NCI-H1105 treated with DMSO at 0.1 percent for 48 hours (cell line): Measurements from ENCODE around the gene UROS.

Experiments used
- DNase-seq: peaks from one replicate; lab custom pipeline; 2025; lab: John Stamatoyannopoulos, UW

UROS gene

DNA sequence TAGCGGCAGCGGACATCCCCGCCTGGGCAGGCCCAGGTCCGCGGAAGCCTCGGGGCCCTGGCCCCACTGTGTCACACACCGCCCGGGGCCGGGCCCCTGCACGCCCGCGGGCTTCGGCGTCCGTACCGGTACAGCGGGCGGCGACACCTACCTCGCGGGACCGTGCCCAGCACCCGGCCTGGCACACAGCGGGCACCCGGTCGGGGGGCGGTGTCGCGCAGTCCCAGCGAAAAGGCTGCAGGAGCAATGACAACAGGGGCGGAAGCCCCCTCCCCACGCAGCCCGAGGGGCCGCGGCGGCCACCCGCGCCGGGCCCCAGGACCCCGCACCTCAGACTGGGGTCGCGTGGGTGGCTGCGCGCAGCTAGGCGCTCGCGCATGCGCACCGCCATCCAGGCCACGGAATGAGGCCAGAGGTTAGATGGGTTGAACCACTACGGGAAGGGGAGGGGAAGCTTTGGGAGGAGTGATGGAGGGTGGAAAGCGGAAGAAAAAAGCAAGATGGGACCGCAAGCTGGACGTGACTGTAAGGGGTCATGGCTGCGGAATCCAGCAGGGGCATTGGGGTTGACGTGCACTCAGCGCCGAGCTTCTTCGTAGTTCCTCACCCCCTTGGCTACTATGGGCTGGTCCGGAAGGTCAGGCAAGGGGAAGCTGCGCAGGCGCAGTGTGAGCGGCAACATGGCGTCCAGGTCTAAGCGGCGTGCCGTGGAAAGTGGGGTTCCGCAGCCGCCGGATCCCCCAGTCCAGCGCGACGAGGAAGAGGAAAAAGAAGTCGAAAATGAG is at the start of gene UROS, which contains the start of gene BCCIP:
TSS of gene UROS (minus strand) at position 381 of the 785 bp plus-strand sequence. CDS start 6,759 bp downstream, outside the sequence.
TSS of gene BCCIP (plus strand) at position 669 of the 785 bp plus-strand sequence. CDS start at position 681, 12 bp downstream.
- peak; percentile 72 for DNase-seq

DNA sequence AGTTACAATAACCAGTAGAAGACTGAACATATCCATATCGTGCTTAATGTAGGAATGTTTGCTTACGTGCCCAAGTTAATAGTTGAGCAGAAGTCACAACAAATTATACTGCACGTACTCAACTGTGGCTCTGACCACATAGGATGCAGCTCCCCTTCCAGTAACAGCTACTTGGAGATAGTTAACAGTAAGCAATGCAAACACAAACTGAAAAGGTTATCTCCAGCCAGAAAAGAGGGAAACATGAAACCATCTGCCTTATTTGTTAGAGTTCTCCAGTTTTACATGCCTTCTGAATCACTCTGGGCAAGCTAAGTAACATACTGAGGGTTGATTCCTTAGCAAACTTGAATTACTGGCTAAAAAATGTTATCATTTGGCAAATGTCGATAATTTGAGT is 48.3 kb upstream of the UROS start:
- DNase-seq, result no peak

DNA sequence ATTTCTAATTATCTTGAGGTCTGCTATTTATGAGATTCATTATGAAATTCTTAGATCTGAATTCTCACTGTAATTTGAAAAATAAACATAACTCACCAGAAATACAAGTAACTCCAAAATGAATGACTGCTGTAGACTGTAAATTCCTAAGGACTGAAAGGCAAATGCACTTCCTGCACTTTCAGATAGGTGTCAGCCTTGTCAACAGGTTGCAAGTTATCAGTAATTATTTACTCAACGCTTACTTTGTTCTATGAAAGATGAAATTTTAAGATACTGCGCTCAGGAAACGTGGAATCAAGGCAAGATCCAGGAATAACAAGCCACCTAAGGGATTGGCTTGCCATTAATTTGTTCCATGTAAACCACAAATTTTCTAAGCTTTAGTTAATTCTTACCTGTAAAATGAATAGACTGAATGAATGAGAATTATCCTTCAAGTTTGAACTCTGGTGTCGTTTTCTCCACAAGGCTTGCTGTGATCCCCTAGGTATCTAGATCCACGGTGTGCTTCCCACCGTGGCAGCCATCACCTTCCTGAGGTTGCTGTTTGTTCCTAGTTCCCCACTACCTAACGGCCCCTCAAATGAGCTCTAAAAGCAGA is 45.4 kb upstream of the UROS start:
- DNase-seq, result no peak

DNA sequence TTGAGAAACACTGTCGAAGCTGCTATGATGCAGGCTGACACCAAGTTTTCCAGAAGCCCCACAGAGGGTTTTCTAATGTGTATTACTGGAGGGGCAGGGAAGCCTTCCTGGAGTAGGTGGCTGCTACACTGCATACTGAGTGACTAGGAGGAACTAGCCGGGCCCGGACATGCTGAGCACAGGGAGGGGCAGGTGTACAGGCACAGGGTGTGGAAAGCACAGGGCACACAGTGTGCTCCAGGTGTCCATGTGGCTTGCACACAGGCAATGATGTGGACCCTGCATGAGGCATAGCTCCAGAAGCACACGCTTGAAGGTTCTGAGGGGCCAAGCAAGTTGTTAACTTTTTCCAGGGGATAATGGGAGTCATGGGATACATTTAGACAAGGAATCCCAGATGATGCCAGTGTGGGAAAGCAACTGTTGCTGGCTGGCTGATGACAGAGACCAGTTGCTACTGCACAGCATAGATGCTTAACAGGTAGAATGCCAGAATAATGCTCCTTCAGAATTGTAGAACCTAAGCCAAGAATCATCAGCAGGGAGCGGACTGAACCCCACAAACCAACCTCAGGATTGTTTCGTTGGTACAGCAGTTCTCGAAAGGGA is 43.5 kb upstream of the UROS start:
- DNase-seq, result no peak

DNA sequence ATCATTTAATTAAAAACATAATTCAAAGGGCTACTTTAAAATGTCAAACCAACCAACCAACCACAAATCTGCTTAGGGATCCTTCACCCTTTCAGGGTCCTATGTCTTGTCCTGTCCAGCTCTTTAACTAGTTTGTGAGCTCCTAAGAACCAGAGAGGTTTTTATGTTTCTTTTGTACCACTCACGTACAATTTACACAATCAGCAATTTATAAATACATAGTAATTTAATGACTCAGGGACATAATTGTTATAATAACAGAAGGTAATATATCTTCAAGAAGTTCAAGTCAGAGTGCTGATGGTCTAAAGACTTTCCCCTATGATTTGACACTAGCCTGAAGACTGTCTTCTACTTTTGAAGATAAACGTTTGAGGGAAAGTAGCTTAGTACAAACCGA is 42.1 kb upstream of the UROS start:
- DNase-seq, result no peak

DNA sequence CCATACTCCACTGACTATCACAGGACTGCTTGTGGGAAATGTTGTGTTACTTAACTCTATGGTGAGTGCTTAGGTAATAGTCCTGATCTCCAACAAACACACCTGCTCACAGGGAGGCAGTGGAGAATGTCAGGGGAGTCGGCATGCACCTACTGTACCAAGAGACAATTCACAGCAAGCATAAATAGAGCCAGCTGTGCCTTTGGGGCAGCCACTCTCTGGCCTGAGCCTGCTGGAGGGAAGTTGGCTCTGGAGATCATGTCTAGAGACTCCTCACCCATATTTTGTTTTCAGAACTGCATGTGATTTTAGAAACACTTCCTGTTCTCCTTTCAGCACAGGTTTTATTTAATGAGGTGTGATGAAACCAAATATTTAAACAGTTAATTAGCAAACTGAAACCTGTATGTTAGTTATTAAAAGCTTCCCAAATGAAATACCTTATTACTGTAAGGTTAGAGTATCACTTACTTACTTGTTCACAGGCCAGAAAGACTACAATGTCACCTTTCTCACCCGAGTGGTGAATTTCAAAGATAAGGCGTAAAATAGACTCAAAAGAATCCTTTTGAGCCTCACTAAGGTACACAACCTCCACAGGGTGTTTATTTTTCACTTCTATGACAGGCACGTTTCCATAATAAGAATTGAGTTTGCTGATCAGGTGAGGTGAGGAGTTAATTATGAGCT is 36.2 kb upstream of the UROS start:
- DNase-seq, result no peak

DNA sequence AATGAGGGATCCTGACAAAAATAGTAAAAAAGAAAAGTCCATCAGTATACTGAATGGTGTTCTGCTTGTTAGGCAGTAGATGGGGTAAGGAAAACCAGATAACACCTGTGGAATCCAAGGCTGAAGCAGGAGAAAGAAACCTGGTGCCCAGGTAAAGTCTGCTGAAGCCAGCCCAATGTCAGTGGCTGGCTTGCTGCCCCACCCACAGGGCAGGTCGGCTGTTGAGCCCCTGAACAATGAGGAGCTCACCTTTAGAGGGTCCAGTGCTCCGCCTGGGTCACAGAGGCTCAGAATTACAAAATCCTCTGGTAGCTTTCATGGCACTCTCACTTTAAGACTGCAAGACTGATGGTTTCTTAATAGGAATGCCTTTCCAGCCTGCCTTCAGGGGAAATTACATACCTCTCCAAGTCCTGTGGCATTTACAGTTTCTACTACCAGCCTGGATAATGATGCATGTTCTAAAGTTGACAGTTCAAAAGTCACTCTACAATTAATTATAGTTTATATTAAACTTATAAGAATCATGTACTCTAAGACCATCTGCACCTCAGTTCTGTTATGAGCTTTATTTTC is 34.2 kb upstream of the UROS start:
- no peak for DNase-seq

DNA sequence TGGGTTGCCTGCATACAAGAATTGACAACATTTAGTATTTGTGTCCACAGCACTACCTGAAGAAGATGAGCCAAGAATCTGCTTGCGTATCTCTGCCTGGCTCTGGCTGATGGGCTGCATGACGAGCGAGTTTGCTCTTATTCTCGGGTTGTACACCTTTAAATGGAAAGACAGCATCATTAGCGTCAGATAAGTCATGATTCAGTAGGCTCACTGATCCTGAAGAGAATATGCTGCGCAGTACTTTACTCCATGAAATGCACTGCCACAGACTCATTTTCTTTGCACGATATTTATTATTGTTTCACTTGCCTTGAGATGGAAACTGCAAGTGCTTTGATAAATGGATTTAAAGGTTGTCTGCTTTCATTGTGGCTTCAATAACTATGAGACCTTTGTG is 29.4 kb upstream of the UROS start:
- DNase-seq, result no peak

DNA sequence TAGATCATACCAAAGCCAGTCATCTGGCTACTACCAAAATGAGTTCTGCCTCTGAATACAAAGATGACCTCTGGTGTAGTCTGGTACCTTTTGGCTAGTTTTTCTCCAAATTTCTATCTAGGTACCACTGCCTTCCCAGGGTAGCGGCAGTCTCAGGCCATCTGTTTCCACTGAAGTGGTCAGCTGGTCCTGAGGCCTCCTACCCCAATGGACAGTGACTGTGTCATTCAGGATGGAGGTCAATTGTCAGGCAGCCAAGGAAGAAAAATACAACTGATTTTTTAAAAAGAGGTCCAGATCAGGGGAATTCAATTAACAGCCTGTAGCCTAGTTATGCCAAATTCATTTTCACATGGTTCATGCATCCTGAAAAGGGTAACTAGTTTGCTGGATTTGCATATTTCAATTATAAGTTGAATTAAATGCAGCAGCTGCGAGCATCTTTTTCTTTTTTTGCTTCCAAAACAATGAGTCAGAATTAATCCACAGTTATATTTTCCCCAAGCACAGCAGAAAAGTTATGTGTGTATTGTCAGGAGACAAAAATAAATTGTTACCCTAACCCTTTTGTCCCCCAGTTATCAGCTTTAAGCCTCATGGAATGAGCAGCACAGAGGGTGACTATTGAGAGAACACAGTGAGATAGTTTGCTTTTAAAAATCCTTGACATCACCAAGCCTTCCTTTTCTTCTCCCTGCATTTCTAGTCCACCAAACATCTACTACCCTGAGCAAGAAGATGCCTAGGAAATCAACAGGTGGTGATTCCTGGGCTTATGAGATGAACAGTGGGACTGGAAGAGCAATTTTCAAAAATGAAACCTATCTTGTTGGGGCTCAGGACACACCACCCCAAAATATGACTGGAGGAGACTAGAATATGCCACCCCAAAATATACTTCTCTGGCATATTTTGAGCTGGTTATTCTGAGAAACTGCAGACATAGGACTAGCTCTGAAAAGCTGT is 28.0 kb upstream of the UROS start:
- no peak for DNase-seq

DNA sequence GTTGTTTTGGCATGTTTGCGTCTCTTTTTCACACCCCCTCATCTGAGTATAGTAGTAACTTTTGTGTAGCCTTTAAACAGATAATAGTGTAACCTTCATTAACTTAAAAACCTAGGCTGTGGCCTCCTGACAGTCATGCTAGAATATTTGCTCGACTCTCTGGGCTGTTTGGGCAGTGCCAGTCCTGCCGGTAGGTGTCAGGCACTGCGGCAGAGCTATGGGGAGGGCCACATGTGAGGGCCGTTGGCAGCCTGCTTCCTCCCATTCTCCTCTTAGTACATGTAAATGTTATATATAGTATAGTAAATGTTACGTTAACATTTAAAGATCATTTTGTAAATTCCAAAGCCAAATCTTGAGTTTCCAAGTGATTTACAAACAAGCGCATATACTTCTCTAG is 26.4 kb upstream of the UROS start:
- no peak for DNase-seq

DNA sequence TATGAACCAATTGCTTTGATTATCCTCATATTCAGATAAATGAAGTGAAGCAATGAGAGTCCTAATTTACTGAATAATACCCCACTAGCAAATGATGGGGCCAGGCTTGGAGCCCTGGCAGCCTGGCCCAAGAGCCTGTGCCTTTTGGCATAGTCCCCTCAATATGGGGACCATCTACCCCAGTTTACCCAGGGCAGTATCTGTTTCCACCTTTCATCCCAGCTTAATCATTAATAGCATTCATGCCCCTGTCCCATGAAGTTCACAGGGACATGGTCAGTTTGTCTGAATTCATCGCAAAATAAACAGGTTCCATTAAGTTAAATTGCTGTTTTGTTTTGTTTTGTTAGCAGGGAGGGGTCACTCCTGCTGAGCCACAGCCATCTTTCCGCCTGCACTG is 25.8 kb upstream of the UROS start:
- no peak for DNase-seq

DNA sequence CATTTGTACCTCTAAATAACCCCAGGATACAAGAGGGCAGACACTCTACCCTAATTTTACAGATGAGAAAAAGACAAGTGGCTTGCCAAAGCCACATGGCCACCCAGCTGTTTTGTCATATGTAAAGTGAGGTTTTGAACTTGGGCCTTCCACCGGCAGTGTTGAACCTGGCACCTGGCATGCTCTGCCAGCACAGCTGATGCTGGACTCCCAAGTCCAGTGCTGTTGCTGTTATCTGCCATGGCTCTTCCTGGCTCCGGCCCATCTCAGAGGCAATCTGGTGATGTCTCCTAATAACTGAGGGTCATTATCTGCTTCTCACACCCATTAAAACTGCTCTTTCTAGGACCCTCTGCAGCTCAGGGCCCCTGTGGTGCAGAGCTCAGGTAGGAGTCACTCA is 25.3 kb upstream of the UROS start:
- no peak for DNase-seq

DNA sequence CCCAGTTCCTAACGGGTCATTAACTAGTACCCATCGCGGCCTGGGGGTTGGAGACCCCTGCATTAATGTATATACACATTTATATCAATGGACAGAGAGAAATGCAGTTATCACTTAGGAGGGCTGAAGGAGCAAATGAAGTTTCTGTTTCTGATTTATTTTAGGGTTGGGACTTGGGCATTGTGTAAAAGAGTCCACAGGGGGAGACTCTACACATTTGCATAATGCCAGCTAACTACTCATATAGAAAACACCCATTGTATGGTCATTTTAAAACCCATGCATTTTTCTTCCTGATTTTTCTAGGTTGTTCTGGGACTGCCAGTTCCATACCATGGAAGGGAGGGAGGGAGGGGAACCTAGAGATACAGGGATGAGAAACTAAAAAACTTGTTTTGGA is 23.8 kb upstream of the UROS start:
- DNase-seq, result no peak

DNA sequence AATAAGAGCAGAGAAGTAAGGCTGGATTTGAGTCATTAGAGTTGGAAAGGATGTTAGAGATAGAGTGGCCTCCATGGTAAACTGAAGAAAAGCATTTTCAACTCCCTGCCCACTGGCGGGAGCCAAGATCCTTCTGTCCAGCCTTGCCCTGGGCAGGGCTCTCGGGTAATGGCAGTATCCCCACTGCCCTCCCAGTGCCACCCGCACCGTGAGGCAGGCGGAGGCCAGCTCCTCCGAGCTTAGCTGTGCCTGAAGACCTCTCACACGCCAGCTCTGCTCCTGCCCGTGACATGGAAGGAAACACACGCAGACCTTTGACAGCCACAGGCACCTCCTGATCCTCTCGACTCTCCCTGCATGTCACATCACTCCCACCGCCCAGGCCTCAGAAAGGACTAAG is 22.6 kb upstream of the UROS start:
- DNase-seq, result no peak

DNA sequence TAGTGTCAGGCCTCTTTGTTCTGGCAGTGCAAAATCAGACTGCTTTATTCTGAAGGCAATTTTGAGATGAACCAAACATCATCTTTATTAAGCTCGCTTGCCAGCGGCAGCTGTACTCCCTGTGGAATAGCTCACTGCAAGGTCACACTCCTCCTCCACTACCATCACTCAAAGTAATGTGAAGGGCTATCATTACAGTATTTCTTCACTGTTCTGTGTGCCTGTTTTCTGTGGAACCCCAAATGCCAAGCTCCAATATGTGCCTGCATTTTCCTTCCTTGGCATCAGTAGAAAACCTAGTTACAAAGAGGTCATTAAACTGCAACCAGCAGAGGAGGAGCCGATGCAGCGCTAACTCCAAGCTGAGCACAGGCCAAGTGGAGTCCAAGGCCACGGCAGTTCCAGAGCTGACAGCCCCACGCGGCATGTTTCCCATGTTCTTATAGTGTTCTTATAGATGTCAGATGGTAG is 21.7 kb upstream of the UROS start:
- no peak for DNase-seq

DNA sequence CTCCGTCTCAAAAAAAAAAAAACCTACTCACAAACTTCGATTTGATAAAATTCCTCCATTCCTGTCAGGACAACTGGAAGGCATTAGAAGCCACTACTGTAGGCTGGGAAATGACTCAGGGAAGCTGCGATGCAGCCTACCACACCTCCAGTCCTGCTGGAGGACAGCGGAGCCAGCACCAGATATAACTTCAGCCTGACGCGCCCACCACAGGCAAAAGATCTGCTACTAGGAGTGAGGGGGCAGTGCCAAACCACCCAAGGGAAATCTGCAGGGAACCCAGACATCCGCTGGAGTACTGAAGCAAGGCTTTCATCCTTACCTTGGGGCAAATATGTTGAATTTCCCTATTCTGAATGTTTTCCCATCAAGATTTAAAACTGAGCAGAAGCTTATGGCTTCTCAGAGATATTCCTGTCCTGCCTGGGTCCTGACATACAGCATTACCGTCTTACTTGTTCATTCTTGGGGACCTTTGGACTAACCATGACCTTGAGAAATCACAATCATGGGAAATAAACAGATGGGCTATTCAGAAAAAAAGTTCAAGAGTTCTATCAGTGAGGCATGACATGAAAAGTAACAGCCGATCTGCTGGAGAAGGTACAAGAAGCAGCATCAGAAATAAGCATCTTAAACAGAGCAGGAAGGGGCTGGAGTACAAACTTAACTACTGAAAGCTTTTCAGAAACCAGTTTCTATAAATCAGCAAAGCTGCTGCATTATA is 20.7 kb upstream of the UROS start:
- DNase-seq, result no peak

DNA sequence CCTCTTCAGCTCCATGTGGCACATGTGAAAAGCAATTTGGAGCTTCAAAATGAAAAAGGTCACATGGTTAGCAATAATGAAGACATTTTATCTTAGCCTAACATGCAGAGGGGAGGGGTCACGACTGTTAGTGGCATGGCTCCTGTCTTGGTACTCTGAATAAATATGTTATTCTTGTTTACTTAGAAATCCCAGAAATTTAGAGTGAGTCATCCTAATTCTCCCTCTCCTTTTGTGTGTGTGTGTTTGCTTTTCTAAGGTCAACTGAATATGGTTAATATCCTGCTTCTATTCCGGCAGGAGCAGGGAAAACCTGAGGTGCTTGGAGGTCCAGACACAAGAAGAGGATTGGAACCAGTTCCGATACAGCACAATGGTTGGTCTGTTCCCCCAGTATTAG is 17.9 kb upstream of the UROS start:
- DNase-seq, result no peak

DNA sequence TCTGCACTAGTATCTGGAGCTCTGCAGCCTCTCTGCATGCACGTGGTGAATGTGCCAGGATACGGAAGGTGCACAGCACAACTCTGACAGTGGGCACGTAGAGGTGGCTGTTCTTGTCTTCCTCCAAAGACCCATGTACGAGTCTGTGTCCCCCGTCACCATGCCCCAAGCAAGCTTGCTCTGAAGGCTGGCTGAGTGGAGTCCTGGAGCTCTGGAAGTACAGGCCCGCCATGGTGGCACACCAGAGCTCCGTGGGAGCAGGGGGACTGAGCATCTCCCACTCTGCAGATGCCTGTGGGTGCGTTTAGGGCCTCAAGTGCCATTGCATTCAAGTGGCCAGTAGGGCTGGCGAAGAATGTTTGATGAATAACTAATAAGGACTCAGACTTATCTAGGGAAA is 17.3 kb upstream of the UROS start:
- DNase-seq, result no peak

DNA sequence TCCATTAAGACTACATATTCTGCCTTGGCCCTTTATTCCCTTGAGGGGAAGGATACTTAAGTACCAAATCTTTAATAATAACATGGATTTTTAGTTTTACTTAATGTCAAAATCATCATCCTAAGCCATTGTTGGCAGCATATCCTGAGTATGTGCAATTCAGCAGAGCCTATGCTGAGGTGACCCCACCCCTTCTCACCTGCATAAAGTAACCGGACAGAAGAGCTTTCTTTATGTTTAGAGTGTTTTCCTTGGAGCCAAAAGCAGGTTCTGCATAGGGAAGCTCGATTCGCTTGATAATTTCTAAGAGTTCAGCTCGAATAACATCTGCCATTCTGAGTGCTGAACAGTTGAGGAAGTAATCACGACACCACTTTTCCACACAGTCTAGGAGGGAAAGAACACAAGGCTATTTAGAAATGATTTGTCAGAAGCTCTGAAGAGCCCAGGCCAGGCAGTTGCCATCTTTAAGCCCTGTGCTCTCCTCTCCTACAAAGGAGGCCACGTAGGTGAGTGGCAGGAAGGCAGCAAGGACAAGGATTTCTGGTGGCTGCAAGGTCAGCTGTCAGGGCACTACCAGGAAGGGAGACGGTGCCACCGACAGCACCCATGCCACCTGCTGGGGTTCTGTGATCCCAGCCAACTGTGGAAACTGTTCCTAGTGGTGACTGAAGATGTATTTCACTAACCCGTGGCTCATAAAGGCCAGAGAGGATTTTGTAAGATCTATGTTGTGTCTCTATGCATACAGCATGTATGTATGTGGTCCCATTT is 15.9 kb upstream of the UROS start:
- no peak for DNase-seq

DNA sequence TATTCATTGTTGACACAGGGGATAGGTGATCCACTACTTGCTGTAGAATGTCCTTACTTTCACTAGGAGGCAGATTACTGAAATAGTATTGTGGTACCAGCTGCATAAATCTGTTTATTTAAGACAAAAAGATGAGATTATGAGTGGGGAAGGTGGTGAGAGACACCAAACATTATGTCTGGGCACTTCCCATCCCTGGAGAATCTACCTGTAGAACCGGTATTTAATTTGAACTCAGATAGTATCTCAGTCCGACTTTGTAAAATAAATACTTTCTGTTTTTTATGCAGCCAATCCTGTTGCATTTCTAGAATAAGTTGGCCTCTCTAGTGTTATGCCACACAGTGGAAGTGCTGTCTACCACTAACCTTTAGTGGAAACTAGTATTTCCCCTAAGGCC is 13.7 kb upstream of the UROS start:
- DNase-seq, result no peak
